Measurements from ENCODE around the gene FADD.

Gene FADD

DNA sequence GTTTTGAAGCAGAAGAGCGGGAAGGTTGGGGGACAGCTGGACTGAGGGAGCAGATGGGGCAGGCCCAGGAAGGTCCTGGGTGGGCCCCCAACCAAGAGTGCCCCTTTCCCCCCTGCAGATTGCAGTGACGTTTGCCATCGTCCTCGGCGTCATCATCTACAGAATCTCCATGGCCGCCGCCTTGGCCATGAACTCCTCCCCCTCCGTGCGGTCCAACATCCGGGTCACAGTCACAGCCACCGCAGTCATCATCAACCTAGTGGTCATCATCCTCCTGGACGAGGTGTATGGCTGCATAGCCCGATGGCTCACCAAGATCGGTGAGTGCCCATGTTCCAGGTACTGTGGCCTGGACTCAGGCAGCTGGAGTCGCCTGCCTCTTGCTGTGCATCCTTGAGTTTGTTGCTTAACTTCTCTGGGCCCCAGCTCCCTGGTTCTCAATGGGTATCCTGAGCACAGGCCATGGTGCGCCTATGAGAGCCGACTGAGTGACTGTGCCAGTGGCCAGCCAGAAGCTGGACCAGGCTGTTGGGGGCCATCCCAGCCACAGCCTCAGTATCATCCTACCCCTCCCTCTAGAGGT, 42.0 kb upstream of the FADD start:
- TF ChIP-seq CTCF (IDR thresholded peaks at IDR 0.05; ENCODE audit: low read depth, low read length): no peak
- no peak overlapping the region for H3K4me3 ChIP-seq (ENCODE audit: low read depth, low read length)

DNA sequence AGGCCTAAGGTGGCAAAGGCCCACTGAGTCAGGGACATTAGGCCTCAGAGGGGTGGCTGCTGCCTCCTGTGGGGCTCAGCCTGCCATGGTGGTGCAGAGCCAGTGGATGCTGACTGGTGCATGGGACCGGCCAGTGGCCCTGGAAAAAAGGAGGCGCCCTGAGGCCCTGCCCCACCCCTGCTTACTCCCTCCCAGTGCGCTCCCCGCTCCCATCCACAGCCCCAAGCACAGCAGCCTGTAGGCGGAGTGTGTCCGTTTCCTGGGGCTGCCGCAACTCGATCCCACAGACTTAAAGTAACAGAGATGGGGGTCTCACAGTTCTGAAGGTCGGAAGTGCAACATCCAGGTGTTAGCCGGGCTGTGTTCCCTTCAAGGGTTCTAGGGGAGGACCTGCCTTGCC, 38.4 kb upstream of the FADD start:
- no peak for TF ChIP-seq CTCF (IDR thresholded peaks at IDR 0.05; ENCODE audit: low read depth, low read length)

GRCh38 chr11:70167120-70167519, 36.0 kb upstream of the FADD start:
- TF ChIP-seq CTCF (IDR thresholded peaks at IDR 0.05; ENCODE audit: low read depth, low read length): no peak
- no peak overlapping the region for H3K4me3 ChIP-seq (ENCODE audit: low read depth, low read length)

More for the DNA sequence above, 38.4 kb upstream of the FADD start:
- no peak overlapping the region for H3K4me3 ChIP-seq (ENCODE audit: low read depth, low read length)

DNA sequence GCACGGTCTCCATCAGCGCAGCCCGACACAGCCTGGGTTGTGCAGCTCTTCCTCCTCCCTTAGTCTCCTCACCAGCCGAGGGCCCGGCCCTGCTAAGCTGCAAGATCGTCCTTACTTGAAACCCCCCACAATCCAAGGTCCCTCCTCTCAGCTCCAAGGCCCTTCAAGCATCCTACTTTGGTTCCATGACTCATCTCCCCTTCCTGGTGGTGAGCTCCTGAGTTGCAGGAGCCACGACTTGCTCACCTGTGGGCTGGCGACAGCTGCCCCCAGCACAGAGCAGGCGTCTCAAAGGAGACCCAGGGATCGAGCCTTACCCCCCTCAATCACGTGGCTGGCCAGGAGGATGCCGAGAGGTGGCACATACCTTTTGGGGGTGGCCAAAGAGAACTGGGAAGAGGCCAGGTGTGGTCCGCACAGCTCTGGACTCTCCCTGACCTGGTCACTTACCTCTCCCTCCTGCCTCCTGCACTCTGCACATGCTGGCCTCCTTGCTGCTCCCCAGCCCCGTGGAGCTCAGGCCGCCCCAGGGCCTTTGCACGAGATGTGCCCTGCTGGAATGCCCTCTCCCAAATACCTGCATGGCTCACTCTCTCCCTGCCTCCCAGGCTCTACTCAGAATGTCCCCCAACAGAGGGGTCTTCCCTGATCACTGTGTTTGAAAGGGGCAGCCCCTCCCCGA, 35.2 kb upstream of the FADD start:
- TF ChIP-seq CTCF (IDR thresholded peaks at IDR 0.05; ENCODE audit: low read depth, low read length): no peak
- H3K4me3 ChIP-seq (ENCODE audit: low read depth, low read length): no peak overlapping the region

DNA sequence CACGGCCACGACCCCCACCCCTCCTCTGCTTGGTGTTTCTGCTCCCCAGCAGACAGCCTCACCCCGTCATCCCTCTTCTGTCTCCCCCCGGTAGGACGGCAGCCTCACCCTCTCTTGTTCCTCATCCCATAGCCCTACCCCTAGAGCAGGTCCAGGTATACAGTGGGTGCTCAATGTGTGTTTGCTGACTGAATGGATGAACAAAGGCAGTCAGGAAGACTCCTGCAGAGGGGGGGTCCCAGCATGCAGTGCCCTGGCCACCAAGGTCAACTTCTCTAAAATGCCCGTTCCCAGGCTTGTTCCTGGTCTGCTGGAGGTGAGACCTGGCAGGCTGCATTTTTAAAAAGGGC, 34.7 kb upstream of the FADD start:
- no peak overlapping the region for H3K4me3 ChIP-seq (ENCODE audit: low read depth, low read length)
- no peak for TF ChIP-seq CTCF (IDR thresholded peaks at IDR 0.05; ENCODE audit: low read depth, low read length)

DNA sequence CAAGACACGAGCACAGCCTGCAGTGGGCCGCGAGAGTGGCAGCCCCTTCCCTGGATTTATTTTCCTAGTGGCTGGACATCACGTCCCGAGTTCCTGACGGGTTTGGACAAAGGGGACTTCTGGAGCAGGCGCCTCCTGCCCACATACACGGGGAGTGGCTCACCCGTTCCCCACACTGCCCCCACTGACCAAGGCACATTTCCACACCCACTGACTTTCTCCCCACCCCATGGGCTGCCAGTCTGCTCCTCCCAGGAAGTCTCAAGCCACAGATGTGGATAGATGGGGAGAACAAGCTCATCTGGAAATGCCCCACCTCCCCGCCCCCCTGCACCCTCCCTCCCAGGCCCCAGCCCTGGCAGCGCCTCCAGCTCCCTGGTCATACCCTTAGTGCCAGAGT, 34.0 kb upstream of the FADD start:
- no peak overlapping the region for H3K4me3 ChIP-seq (ENCODE audit: low read depth, low read length)
- TF ChIP-seq CTCF (IDR thresholded peaks at IDR 0.05; ENCODE audit: low read depth, low read length): no peak

DNA sequence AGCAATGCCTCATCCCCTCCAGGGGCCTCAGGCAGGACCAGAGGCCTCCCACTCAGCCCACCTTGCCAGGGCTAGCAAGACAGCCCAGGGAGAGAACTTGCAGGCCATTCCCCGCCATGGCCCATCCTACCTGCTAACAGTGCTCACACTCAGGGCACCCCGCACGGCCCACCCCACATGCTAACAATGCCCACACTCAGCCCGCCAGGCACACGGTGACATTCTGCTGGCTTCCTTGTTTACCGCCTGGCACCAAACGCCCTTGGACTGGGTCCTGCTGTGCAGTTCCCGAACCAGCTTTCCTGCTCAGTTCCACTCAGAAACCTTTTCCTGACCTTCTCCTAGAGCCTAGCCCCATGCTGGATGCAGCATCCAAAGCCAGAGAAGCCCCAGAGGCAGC, 33.5 kb upstream of the FADD start:
- no peak for TF ChIP-seq CTCF (IDR thresholded peaks at IDR 0.05; ENCODE audit: low read depth, low read length)
- H3K4me3 ChIP-seq (ENCODE audit: low read depth, low read length): no peak overlapping the region

All from WI38 (cell line).